ENCODE measurements around the gene IFRD2. TPM values are rescaled to one million over a fixed set of nuclear protein-coding genes. Genes with fewer than 3 reads are reported as not detected.

Gene IFRD2
- total and polyA plus RNA-seq, 5 donors = 50.9 to 67.6 (median 54.2) TPM

DNA sequence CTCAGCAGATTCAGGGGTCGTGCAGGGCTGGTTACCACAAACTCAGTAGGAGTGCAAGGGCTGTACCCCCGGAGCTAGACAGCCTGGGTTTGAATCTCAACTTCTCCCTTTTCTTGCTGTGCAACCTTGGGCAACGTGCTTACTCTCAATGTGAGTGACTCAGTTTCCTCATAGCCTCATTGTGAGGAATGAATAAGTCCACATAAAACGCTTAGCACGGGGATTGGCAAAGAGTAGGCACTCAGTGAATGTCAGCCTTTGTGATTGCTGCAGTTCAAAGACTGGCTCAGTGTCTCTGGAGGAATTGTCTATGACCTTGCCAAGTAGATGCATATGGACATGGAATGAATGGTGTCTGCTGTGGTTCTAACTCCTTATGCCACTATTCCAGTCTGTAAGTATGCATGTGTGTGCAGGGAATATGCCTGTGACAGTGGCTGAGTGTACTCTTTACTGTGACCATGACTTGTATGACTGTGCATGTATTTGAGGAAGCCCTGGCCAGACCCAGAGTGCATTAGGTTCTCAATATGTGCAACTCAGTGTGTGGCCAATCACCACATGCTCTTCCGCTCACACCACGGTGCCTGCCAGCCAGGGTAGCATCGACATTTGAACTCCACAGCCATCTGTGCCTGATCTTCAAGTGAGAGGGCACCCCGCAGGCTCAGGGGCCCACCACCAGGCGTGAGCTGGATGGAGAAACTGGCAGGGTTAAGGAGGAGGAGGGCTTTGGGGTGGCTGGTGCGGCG is 7.9 kb upstream of the IFRD2 start:
- Histone ChIP-seq H3K27me3 (ENCODE audit: control insufficient read depth, insufficient read depth) (no peaks in the 10 kb centered on the region), H3K9me3 (ENCODE audit: control insufficient read depth, low read length) (no peaks in the 10 kb centered on the region), H3K27ac (ENCODE audit: low read length) (peak overlapping the region; percentile 91), H3K4me1 (ENCODE audit: control insufficient read depth, insufficient read depth, low read length) (peaks cover 10% of the 10 kb centered on the region), H3K4me3 (ENCODE audit: low read length) (peak overlapping the region; percentile 30)
- intact Hi-C loops (cut with DNase I) = no loop called here
- ATAC-seq (no peak), DNase-seq (peak in 2 of 3 donors; percentile 70 to 74)
- WGBS = 44% methylated on average over 12 of the region's 12 CpGs

DNA sequence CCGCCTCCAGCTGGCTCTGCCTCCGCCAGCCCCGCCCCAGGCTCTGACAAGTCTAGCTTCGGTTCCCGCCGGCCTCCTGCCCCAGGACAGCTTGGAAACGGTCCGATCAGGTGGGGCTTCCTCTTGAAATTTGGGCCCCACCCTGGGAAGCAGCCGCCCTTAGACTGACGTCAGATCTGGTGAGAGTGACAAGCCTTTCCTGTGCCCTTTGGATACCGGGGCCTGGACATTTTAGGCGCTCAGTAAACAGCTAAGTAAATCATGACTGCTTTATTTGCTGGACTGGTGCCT is 7.4 kb upstream of the IFRD2 start:
- 0% methylated on average over 12 of the region's 12 CpGs for WGBS
- ATAC-seq (no peak), DNase-seq (no peak)
- Histone ChIP-seq H3K27me3 (ENCODE audit: control insufficient read depth, insufficient read depth) (no peaks in the 10 kb centered on the region), H3K9me3 (ENCODE audit: control insufficient read depth, low read length) (no peaks in the 10 kb centered on the region), H3K4me1 (ENCODE audit: control insufficient read depth, insufficient read depth, low read length) (peaks cover 10% of the 10 kb centered on the region), H3K27ac (ENCODE audit: low read length) (peak overlapping the region; percentile 91), H3K4me3 (ENCODE audit: low read length) (peak overlapping the region; percentile 30)
- intact Hi-C loops (cut with DNase I) = no loop called here

DNA sequence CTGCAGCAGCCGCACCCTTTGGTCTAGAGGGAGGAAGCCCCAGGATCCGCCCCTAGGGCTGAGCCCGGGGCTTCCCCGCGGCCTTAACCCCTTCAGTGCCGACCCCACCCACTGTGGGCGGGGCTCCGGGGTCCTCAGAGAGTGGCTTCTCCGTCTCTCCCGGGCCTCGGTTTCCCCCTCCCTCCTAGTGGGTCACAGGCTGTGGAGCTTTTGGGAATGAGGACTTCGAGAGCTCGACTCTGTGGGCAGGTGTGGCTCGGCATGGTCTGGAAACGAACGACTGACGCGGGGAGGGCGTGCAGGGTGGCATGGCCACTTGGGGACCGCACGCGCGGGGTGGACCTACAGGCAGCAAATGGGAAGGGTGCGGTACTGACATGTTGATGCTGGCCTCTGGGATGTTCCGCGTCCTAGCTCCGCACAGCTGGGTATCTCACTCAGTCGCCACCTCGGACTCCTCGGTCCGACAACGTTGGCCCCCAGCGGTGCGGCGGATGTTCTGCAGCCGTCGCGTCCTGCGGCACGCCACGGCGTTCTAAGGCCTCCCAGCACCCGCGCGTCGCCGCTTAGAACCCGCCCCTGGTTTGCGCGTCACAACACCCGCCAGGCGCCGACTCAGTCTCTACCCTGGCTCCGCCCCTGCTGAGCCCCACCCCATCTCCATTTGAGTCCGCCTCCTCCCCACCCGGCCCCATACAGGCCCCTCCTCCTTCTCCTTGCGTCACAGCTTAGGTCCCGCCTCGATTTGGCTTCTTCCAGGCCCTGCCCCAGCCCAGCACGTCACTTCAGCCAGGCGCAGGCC is 6.8 kb upstream of the IFRD2 start, which contains the start of the genes HYAL3 and NAA80:
Gene HYAL3, minus strand, starts transcription at position 570 of the 802 bp plus-strand sequence. CDS start 3,803 bp downstream, outside the sequence.
Gene NAA80, minus strand, starts transcription at position 570 of the 802 bp plus-strand sequence. CDS start 1,942 bp downstream, outside the sequence.
- intact Hi-C loops (cut with DNase I) = no loop called here
- Histone ChIP-seq H3K9me3 (ENCODE audit: control insufficient read depth, low read length) (no peaks in the 10 kb centered on the region), H3K4me3 (ENCODE audit: low read length) (peak within 1 kb of the TSS; percentile 38), H3K27ac (ENCODE audit: low read length) (peak within 1 kb of the TSS; percentile 91), H3K4me1 (ENCODE audit: control insufficient read depth, insufficient read depth, low read length) (peaks cover 10% of the 10 kb centered on the region), H3K27me3 (ENCODE audit: control insufficient read depth, insufficient read depth) (no peaks in the 10 kb centered on the region)
- ATAC-seq (peak; percentile 86 to 92), DNase-seq (peak; percentile 99 to 100 (median 100))
- WGBS = under 1% methylated on average over 61 of the region's 61 CpGs

DNA sequence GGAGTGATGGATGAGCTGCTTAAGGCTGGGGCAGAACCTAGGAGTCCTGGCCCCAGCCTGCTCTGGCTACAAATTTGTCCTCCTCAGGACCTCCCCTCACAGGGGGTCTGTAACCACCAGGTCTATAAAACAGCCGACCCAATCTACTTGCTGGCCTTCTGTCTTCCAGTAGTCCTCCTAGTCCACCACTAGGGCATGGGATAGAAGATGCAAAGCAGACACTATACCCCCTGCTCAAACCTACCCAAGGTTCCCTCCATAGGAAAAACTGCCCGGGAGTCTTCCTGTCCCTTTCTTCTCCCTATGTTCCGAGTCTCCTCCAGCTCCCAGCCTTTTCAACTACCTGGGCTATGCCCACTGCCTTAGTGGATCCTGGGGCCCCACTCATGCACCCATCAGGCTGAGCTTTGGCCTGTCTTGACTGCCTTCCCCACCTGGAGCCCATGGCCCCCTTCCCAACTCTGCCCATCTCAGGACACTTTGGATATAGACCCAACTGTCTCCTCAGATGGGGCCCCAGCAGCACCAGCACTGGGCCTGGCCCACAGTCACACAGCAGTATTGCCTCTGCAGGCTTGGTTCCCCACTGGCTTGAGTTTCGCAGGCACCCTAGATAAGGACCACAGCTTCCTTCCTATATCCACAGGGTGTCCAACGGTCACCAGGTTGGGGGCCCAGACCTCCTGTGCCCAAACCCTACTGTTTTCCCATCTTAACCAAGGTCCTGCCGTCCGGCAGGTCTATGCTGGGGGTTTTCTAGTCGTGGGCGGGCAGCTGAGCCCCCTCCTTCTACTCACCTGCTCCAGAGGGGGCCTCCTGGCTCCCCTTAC is 5.9 kb upstream of the IFRD2 start:
- Histone ChIP-seq H3K4me1 (ENCODE audit: control insufficient read depth, insufficient read depth, low read length) (peaks cover 10% of the 10 kb centered on the region), H3K9me3 (ENCODE audit: control insufficient read depth, low read length) (no peaks in the 10 kb centered on the region), H3K27ac (ENCODE audit: low read length) (no peak overlapping the region), H3K27me3 (ENCODE audit: control insufficient read depth, insufficient read depth) (no peaks in the 10 kb centered on the region), H3K4me3 (ENCODE audit: low read length) (peak overlapping the region; percentile 38)
- WGBS = 40% methylated on average over 9 of the region's 9 CpGs
- DNase-seq = peak in 1 of 3 donors; percentile 69
- intact Hi-C loops (cut with DNase I) = no loop called here
- ATAC-seq = no peak

DNA sequence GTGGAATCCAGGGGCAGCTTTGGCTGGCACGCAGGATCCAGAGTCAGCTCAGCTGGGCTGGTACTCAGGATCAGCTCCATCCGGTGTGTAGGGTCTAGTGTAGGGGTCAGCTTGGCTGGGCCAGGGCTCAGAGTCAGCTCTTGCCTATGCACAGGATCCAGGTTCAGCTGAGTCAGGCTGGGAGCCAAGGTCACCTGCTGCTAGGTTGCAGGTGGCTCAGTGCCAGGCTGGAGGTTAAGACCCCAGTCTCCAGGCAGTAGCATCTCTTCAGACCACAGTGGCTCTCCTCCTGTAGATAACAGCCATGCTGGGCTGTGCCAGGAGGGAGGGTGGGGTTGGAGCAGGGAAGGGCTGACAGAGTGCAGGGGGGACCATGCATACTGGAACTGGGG is 5.2 kb upstream of the IFRD2 start:
- intact Hi-C loops (cut with DNase I) = no loop called here

DNA sequence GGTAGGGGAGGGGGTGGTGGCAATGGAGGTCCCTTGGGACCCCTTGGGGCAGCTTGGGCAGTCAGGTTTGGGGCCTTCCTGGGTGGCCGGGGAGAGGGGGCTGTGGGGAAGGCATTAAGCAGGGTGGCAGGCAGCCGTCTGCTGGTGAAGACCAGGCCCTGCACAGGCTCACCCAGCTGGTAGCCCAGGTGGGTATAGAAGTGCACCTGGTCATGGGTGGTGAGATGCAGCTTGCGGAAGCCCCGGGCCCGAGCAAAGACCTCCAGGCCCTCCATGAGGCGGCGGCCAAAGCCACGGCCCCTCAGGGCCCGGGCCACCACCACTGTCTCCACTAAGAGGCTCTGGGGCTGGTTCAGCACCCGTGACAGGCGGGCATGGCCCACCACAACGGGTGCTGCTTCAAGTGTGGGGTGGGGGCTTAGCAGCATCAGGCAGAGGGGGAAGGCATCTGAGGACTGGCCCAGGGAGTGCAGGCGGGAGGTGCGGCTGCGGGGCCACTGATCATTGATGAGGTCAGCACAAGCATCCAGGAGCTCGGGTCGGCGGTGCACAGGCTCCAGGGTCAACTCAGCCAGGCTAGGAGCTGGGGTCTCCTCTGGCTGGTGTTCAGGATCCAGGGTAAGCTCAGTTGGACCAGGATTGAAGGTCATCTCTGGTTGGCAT is 4.6 kb upstream of the IFRD2 start:
- Histone ChIP-seq H3K4me1 (ENCODE audit: control insufficient read depth, insufficient read depth, low read length) (peaks cover 13% of the 10 kb centered on the region), H3K4me3 (ENCODE audit: low read length) (no peak overlapping the region), H3K27ac (ENCODE audit: low read length) (no peak overlapping the region), H3K9me3 (ENCODE audit: control insufficient read depth, low read length) (no peaks in the 10 kb centered on the region), H3K27me3 (ENCODE audit: control insufficient read depth, insufficient read depth) (no peaks in the 10 kb centered on the region)
- ATAC-seq (no peak), DNase-seq (peak in 1 of 3 donors; percentile 68)
- WGBS = 94% methylated on average over 18 of the region's 18 CpGs
- intact Hi-C loops (cut with DNase I) = no loop called here

More for the DNA sequence above, 5.2 kb upstream of the IFRD2 start:
- no peaks in the 10 kb centered on the region for H3K27me3 ChIP-seq (ENCODE audit: control insufficient read depth, insufficient read depth)
- H3K4me3 ChIP-seq (ENCODE audit: low read length) = no peak overlapping the region
- peak in 1 of 3 donors; percentile 64 for DNase-seq
- H3K27ac ChIP-seq (ENCODE audit: low read length) = no peak overlapping the region
- no peaks in the 10 kb centered on the region for H3K9me3 ChIP-seq (ENCODE audit: control insufficient read depth, low read length)
- peaks cover 13% of the 10 kb centered on the region for H3K4me1 ChIP-seq (ENCODE audit: control insufficient read depth, insufficient read depth, low read length)
- 91% methylated on average over 2 of the region's 2 CpGs for WGBS
- ATAC-seq = no peak

DNA sequence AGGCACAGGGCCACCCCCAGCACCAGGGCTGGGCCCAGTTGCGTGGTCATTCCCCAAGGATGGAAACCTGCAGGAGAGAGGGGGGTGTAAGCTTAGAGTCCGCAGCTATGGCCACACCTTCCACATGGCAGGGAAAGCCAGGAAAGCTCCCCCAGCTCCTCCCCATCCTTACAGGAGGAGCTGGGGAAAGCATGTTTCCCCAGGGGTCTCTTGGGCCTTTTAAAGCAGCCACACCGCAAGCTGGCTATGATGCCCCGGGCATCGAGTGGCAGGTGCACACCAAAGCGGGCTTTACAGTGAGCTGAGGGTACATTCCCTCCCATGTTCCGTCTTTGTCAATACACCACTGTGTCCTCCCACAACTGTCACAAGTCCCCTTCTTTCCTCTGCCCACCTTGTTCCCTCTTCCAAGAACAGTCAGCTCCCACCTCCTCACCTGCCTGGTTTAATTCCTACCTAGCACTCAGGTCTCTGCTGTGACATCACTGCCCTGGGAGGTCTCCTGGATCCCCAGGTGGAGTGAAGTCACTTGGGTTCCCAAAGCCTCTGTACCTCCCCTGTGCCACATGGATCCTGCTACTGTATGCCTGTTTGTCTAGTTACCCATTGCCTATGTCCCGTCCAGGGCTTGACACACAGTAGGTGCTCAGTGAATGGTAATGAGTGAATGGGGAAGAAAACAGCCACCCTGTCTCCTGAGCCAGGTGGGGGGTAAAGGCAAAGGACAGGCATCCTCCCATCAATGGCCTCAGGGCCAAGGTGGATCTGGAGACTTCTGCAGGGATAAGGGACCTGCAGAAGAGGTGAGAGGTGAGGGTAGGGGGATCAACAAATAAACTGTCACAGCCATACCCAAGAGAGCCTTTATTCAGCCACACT is 3.6 kb upstream of the IFRD2 start:
- no peak overlapping the region for H3K27ac ChIP-seq (ENCODE audit: low read length)
- peaks cover 16% of the 10 kb centered on the region for H3K4me1 ChIP-seq (ENCODE audit: control insufficient read depth, insufficient read depth, low read length)
- no peaks in the 10 kb centered on the region for H3K27me3 ChIP-seq (ENCODE audit: control insufficient read depth, insufficient read depth)
- H3K9me3 ChIP-seq (ENCODE audit: control insufficient read depth, low read length) = no peaks in the 10 kb centered on the region
- 81% methylated on average over 8 of the region's 8 CpGs for WGBS
- intact Hi-C loops (cut with DNase I) = no loop called here
- DNase-seq (no peak), ATAC-seq (no peak)
- no peak overlapping the region for H3K4me3 ChIP-seq (ENCODE audit: low read length)

DNA sequence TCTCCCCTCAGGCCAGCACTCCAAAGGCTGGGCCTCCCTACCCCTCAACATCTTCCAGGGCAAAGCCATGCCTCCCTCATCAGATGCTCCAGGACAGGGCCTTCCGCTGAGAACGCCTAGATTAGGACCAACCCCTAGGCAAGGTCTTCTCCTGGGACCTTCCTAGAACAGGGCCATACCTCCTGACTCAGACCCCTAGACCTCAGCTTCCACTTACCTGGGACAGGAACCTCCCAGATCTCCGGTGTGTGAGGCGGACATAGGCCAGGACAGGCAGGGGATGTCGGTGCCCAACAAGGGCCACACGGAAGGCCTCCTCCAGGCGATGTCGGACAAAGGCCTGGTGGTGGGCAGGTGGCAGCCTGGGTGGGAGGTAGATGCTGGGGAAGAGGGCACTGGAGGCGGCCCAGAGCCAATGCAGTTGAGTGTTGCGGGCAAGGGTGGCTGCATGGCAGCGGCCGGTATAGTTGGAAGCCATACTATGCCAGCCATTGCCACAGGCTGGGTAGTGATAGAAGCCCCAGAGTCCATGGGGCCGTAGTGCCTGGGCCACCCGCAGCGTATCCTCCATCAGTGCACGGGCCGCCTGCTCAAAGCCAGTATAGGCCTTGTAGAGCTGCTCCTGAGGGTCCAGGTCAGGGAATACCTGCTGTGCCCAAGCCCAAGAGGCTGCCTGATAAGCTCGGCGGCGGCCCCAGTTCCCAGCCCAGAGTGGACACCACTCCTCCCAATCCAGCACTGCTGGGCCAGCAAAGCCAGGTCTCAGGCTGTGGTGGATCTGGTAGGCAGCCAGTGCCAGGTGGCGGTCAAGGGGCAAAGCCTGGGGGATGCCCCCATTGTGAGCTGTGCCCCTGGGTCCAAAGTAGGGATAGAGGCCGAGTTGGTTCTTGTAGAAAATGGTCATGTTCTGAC is 2.5 kb upstream of the IFRD2 start:
- intact Hi-C loops (cut with DNase I) = no loop called here
- Histone ChIP-seq H3K9me3 (ENCODE audit: control insufficient read depth, low read length) (no peaks in the 10 kb centered on the region), H3K4me1 (ENCODE audit: control insufficient read depth, insufficient read depth, low read length) (peaks cover 10% of the 10 kb centered on the region), H3K27me3 (ENCODE audit: control insufficient read depth, insufficient read depth) (no peaks in the 10 kb centered on the region), H3K27ac (ENCODE audit: low read length) (no peak overlapping the region), H3K4me3 (ENCODE audit: low read length) (no peak overlapping the region)
- DNase-seq = peak in 1 of 3 donors; percentile 64
- ATAC-seq = no peak
- WGBS = 90% methylated on average over 22 of the region's 22 CpGs

DNA sequence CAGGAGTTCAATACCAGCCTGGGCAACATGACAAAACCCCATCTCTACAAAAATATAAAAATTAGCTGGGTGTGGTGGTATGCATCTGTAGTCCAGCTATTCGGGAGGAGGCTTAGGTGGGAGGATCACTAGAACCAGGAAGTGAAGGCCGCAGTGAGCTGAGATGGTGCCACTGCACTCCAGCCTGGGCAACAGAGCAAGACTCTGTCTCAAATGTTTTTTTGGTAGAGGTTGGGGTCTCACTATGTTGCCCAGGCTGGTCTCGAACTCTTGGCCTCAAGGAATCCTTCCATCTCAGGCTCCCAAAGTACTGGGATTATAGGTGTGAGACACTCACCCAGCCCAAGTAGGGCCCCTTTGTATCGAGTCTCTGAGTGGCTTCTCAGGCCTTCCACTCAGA is 1.9 kb upstream of the IFRD2 start:
- no peak for DNase-seq
- no peaks in the 10 kb centered on the region for H3K27me3 ChIP-seq (ENCODE audit: control insufficient read depth, insufficient read depth)
- H3K27ac ChIP-seq (ENCODE audit: low read length) = no peak overlapping the region
- ATAC-seq = no peak
- 84% methylated on average over 4 of the region's 4 CpGs for WGBS
- intact Hi-C loops (cut with DNase I) = no loop called here
- no peak overlapping the region for H3K4me3 ChIP-seq (ENCODE audit: low read length)
- no peaks in the 10 kb centered on the region for H3K9me3 ChIP-seq (ENCODE audit: control insufficient read depth, low read length)
- H3K4me1 ChIP-seq (ENCODE audit: control insufficient read depth, insufficient read depth, low read length) = peaks cover 10% of the 10 kb centered on the region

All from right cardiac atrium (tissue), 5 donors.